ENCODE results near the gene SEMA4D.

SEMA4D gene

GRCh38 chr9:89444925-89445765 is 52.8 kb downstream of the SEMA4D start:
- no peak for DNase-seq

DNA sequence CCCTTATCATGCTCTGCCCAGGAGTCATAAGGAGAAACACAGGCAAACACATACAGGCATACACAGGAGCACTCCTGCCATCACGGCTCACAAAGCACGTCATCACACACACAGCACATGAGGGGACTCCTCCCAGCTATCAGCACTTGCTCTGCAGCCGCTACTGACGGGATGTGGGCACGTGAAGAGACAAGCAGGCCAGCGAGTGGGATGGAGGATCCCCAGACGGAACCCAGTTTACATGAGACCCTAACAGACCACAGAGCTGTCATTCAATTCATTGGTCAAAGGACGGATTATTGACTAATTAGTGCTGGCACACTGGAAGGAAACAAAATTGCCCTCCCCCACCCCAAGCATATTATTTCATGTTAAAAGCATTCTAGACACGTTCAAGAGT is 53.6 kb downstream of the SEMA4D start:
- DNase-seq, result peak in 4 of 5 donors; percentile 35 to 73 (median 59)

DNA sequence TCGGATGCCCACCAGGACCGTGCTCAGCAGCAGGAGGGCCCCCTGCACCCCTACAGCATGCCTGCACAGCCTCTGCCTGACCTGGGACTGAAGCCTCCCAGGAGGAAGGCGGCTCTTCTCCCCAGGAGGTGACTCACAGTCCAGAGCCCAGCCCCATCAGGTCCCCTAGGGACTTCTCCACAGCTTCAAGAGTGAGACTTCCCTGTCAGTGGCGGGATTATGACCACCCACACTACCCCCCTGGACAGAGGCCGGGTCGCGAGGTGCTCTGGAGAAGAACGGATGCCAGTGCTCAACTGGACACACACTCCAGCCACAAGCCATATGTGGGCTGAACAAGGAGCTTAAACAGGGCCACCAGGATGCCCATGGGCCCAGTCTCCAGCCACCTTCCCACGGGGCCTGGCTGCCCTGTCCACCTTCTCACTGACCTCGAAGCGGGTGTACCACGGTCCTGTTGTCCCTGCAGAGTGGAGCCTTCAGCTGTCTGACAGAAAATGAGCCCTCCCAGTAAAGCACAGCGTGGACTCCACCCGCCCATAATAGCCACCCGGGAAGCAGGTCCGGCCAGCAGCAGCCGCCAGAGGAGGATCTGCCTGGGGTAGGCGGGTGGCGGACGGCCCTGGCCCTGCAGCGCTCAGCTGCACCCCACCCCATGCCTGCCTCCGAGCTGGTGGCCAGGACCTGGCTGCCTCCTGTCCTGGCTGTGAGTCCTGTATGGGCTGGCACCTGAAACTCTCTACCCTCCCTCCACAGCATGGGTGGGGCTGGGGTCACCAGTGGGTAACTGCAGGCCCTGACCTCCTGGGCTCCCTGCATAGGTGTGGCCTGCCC is 54.7 kb downstream of the SEMA4D start:
- no peak for DNase-seq

GRCh38 chr9:89442501-89442978 is 55.4 kb downstream of the SEMA4D start:
- no peak for DNase-seq

GRCh38 chr9:89441986-89442385 is 55.9 kb downstream of the SEMA4D start:
- DNase-seq, result no peak

- no peak for DNase-seq
These were observed 56.3 kb downstream of the SEMA4D start for GRCh38 chr9:89441655-89441970.

- no peak for DNase-seq
These were observed 56.8 kb downstream of the SEMA4D start for GRCh38 chr9:89440951-89441654.

DNA sequence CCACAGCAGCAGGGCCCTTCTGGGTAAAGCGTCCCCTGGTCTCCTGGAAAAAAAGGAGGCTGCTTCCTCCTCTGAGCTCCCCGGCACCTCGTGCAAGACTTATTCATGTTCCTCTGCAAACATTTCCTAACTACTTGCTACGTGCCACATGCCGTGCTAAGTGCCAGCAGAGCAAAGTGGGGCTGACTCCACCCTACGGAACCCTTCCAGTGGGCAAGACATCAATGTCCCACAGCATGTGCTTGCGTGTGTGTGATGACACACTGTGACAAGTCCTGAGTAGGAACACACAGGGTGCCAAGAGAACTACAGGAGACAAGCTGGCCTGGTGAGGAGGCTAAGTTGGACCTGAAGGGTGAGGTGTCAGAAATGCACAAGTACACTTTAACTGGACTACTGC is 57.4 kb downstream of the SEMA4D start:
- DNase-seq, result peak in 1 of 5 donors; percentile 70

- DNase-seq, result no peak
These were observed 57.9 kb downstream of the SEMA4D start for GRCh38 chr9:89440046-89440445.

- DNase-seq, result no peak
These were observed 58.3 kb downstream of the SEMA4D start for GRCh38 chr9:89439571-89439970.

DNA sequence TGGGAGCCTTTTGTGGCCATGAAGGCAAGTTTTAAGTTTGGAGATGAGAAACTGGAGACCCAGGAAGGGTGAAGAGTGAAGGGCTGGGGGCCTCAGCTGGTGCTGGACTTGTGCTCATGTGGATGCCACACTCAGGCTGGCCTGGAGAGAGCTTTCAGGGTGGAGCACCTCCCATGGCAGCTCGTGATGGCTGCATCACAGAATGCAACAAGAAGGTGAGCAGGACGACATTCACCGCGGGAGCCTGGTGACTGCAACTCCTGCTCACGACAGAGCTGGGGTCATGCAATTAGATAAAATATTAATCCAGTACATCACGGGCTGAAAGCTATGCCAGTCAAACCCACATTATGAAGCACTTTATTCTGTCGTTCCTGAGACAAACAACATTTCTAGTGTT is 59.7 kb downstream of the SEMA4D start:
- DNase-seq, result no peak

GRCh38 chr9:89437772-89438171 is 60.1 kb downstream of the SEMA4D start:
- DNase-seq, result no peak

- DNase-seq, result peak; percentile 39 to 72 (median 62)
These were observed 60.8 kb downstream of the SEMA4D start for GRCh38 chr9:89436963-89437625.

- no peak for DNase-seq
These were observed 61.6 kb downstream of the SEMA4D start for GRCh38 chr9:89436326-89436725.

GRCh38 chr9:89435071-89435823 is 62.7 kb downstream of the SEMA4D start:
- no peak for DNase-seq

GRCh38 chr9:89434636-89435035 is 63.3 kb downstream of the SEMA4D start:
- no peak for DNase-seq

DNA sequence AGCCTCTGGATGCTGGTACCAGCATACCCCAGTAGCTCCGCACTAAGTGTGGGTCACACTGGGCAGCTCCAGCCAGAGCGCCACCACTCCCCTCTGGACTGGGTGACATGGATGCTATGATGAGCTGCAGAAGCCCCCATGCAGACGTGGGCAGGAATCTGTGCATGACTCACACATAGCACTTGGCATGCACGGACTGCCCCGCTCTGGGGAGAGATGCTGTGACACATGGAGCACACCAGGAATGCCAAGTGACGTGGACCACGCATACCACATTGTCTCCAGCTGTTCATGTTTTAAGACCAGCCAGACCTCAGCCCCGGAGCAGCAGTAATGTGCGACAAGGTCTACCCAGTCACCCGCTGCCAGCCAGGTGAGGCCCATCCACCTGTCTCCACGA is 64.1 kb downstream of the SEMA4D start:
- no peak for DNase-seq

DNA sequence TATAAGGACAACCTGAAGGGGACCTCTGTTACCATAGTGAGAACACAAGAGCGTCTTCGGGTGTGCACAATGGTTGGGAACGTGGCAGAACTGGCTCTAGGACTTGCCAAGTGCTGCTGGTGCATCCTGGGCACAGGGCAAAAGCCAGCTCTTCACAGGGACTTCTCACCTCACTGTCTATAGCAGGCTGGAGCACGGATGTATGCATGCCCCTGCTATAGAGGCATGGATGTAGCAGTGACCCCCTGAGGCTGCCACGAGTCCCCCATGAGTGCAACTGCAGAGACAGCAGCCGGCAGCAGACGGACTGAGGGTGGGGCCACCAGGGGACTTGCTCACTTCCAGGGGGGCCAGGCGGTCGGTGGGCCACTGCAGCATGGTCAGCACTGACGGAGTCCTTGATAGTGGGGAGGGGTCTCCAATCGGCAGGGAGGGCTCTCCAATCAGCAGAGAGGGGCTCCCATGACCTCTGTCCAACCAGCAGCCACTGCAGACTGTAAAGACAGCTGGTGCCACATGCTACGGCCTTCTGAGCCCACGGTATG is 64.9 kb downstream of the SEMA4D start:
- DNase-seq, result no peak

DNA sequence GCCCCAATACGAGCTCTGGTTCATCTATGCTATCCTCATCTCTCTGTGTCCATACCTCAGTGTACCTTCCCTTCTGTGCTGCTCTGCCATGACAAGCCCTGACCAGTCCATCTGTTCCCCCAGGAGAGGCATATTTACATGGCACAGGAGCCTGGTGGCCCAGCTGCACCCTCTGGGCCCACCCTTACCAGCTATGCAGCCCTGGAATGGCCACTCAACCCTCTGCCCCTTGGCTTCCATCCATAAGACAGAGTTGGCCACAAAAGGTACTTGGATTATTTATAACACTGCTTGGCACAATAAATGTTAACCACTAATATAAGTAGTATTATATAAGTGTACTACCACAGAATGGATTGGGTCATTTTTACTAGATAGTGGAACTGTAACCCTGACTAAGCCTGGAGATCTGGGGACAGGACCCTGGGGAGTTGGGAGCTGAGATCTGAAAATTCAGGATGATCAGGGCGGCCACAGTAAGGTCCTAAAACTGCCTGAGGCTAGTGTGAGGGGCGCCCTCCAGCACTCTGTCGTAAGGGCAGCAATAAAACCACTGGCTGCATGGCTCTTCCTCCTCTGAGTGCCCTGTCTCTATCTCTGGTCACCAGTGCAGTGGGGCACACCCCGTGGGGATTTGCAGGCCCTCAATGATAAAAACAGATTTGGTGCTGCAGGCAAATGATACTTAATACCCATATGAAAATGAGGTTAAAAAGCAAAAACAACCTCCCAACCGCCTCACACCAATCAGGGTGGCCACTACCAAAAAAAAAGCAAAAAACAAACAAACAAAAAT is 65.8 kb downstream of the SEMA4D start:
- no peak for DNase-seq

GRCh38 chr9:89430995-89431394 is 66.9 kb downstream of the SEMA4D start:
- DNase-seq, result no peak
